ENCODE data around the gene EDIL3.

DNA sequence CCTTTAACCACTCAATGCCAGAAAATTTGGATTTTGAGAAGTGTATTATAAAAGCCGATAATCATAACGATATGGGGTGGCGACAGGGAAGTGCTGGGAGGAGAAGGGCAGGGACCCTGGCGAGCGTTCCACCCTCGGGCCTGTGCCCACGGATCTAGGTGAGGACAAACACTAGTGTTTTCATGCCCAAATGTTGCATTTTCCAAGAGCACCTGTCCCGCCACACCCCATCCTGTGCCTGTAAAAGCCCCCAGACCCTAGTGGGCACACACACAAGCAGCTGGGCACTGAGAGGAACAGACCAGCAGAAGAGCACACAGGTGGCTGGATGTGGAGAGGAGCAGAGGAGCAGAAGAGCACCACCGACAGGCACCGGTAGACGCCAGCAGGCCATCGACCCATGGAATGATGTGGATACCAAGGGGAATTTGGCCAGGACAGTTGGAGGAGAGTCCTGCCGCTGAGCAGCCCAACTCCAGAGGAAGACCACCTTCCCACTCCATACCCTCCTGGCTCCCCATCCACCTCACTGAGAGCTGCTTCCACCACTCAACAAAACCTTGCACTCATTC is 315.0 kb downstream of the EDIL3 start:
- TF ChIP-seq, protein P1, sequence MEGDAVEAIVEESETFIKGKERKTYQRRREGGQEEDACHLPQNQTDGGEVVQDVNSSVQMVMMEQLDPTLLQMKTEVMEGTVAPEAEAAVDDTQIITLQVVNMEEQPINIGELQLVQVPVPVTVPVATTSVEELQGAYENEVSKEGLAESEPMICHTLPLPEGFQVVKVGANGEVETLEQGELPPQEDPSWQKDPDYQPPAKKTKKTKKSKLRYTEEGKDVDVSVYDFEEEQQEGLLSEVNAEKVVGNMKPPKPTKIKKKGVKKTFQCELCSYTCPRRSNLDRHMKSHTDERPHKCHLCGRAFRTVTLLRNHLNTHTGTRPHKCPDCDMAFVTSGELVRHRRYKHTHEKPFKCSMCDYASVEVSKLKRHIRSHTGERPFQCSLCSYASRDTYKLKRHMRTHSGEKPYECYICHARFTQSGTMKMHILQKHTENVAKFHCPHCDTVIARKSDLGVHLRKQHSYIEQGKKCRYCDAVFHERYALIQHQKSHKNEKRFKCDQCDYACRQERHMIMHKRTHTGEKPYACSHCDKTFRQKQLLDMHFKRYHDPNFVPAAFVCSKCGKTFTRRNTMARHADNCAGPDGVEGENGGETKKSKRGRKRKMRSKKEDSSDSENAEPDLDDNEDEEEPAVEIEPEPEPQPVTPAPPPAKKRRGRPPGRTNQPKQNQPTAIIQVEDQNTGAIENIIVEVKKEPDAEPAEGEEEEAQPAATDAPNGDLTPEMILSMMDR (optimal IDR thresholded peaks at IDR 0.05 in 1 of 3, IDR thresholded peaks at IDR 0.05 in 1 of 3, conservative IDR thresholded peaks at IDR 0.05 in 1 of 3; ENCODE audit: extremely low read depth in 1 of 3, insufficient read depth in 2 of 3, low read length in 3 of 3): no peak
- TF ChIP-seq EZH2 (IDR thresholded peaks at IDR 0.05; ENCODE audit: low read length): no peak

All from keratinocyte (primary cell).